ENCODE measurements around the gene PRXL2B. TPM values are rescaled to one million over a fixed set of nuclear protein-coding genes. Genes with fewer than 3 reads are reported as not detected.

The PRXL2B gene, protein sequence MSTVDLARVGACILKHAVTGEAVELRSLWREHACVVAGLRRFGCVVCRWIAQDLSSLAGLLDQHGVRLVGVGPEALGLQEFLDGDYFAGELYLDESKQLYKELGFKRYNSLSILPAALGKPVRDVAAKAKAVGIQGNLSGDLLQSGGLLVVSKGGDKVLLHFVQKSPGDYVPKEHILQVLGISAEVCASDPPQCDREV
- total RNA-seq: 100 to 1,000 TPM in 1 of 4 donors, 10 to 100 TPM in 3; 33.7 to 101 (median 50.1) TPM

DNA sequence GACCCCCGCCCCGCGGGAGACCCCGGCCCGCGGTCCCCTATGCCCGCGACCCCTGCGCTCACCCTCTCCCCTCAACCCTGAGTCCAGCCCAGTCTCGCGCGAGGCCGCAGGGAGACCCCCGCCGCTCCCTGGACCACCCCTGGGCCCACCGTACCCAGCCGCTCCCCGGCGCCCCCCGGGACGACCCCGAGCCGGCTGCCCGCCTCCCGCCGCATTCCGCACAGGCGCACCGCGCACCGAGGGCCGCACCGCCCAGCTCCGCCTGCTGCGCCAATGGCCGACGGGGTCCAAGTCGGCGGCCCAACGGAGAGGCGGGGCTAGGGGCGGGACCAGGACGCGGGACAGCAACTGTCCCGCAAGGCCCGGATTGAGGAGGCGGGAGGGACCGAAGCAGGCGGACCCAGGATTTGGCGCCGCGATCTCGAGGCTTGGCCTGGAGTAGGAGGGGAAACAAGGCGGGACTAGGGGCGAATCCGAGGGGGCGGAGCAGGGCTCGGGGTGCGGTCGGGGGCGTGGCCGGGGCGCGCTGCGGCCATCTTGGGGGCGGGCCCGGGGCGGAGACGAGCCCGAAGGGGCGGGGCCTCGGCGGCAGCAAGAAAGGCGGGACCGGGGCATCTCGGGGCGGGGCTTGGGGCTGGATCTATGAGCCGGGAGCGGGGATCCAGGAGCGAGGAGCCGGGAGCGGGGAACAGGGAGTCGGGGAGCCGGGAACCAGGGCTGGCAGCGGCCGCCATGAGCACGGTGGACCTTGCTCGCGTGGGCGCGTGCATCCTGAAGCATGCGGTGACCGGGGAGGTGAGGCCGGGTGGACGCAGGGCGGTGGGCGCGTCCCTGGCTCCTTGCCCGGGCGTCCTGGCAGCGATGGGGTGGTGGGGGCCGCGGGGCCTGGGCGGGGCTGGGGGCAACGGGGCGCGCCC, at the start of gene PRXL2B:
TSS of gene PRXL2B (plus strand) at position 624 of the 917 bp plus-strand sequence. CDS start at position 733, 109 bp downstream.
- peaks cover 12 to 41% (median 28%) of the 10 kb centered on the region in 4 donors for H3K4me1 ChIP-seq
- intact Hi-C loops (cut with DNase I; ENCODE audit: low total_unique reads): no loop called here

DNA sequence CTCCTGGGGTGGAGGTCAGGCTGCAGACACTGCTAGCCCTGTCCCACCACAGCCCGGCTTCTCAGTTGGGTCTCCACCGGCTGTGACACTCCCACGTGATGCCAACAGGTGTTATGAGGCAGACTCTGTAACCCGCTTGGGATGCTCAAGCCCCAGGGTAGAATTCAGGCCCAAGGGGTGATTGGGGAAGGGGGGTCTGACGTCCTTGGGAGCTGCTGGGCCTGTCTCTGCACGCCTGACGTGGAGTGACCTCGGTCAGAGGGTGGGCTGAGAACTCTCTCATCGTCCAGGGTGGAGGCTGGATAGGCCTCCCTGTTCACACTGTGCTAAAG, 48.8 kb upstream of the PRXL2B start:
- no peaks in the 10 kb centered on the region for H3K9me3 ChIP-seq
- DNase-seq: no peak
- H3K27me3 ChIP-seq: peaks cover 47% of the 10 kb centered on the region
- TF ChIP-seq POLR2A (IDR thresholded peaks at IDR 0.05) (no peak), POLR2AphosphoS5 (IDR thresholded peaks at IDR 0.05) (no peak)
- TF ChIP-seq, protein P1, sequence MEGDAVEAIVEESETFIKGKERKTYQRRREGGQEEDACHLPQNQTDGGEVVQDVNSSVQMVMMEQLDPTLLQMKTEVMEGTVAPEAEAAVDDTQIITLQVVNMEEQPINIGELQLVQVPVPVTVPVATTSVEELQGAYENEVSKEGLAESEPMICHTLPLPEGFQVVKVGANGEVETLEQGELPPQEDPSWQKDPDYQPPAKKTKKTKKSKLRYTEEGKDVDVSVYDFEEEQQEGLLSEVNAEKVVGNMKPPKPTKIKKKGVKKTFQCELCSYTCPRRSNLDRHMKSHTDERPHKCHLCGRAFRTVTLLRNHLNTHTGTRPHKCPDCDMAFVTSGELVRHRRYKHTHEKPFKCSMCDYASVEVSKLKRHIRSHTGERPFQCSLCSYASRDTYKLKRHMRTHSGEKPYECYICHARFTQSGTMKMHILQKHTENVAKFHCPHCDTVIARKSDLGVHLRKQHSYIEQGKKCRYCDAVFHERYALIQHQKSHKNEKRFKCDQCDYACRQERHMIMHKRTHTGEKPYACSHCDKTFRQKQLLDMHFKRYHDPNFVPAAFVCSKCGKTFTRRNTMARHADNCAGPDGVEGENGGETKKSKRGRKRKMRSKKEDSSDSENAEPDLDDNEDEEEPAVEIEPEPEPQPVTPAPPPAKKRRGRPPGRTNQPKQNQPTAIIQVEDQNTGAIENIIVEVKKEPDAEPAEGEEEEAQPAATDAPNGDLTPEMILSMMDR (IDR thresholded peaks at IDR 0.05): no peak
- intact Hi-C loops (cut with DNase I; ENCODE audit: low total_unique reads) (no loop called here), in situ Hi-C loops (cut with MboI; ENCODE audit: low pct_ligation_motif_present in 1 of 4, low pct_unique_long_range_greater_than_20kb in 1 of 4, low sequenced_read_pairs in 3 of 4) (loop anchor here in 1 of 4 donors (25.0 kb wide), 1 partner anchor 350 kb away; the partner anchor contains the start of gene FAAP20)
- H3K4me1 ChIP-seq: peaks cover 7 to 39% (median 36%) of the 10 kb centered on the region in 4 donors
- no peaks in the 10 kb centered on the region for H3K36me3 ChIP-seq
- 33% methylated on average over 9 of the region's 9 CpGs; no CpG with 5 or more reads in 1 of the 2 donors for WGBS, 2 donors (ENCODE audit: low coverage in 1 of 2)
- H3K4me3 ChIP-seq: no peak overlapping the region
- no peak overlapping the region for H3K27ac ChIP-seq

More for the DNA sequence above, at the start of gene PRXL2B:
- DNase-seq: peak; percentile 100
- H3K27ac ChIP-seq: peak within 1 kb of the TSS; percentile 99 to 100 (median 99)
- H3K27me3 ChIP-seq: no peaks in the 10 kb centered on the region
- H3K4me3 ChIP-seq: peak within 1 kb of the TSS; percentile 83 to 92 (median 84)
- H3K9me3 ChIP-seq: no peaks in the 10 kb centered on the region
- TF ChIP-seq, protein P1 (IDR thresholded peaks at IDR 0.05): no peak
- TF ChIP-seq POLR2A (IDR thresholded peaks at IDR 0.05): peak; percentile 54
- TF ChIP-seq POLR2AphosphoS5 (IDR thresholded peaks at IDR 0.05): peak; percentile 89 to 95 (median 92)
- TF ChIP-seq EP300 (IDR thresholded peaks at IDR 0.05; ENCODE audit: low read depth): no peak
- no peaks in the 10 kb centered on the region for H3K36me3 ChIP-seq
- WGBS, 2 donors (ENCODE audit: low coverage in 1 of 2): 2% methylated on average over 67 of the region's 107 CpGs; no CpG with 5 or more reads in 1 of the 2 donors
- in situ Hi-C loops (cut with MboI; ENCODE audit: low pct_ligation_motif_present in 1 of 4, low pct_unique_long_range_greater_than_20kb in 1 of 4, low sequenced_read_pairs in 3 of 4): no loop called here

DNA sequence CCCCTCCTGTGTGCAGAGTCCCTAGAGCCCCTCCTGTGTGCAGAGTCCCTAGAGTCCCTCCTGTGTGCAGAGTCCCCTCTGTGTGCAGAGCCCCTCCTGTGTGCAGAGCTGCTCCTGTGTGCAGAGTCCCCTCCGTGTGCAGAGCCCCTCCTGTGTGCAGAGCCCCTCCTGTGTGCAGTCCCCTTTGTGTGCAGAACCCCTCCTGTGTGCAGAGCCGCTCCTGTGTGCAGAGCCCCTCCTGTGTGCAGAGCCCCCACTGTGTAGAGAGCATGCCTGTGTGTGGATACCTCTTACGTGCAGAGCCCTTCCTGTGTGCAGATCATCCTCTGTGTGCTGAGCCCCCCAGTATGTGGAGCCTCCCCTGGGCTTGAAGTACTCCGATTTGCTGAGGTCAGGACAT, 48.2 kb upstream of the PRXL2B start:
- peaks cover 7 to 39% (median 36%) of the 10 kb centered on the region in 4 donors for H3K4me1 ChIP-seq
- in situ Hi-C loops (cut with MboI; ENCODE audit: low pct_ligation_motif_present in 1 of 4, low pct_unique_long_range_greater_than_20kb in 1 of 4, low sequenced_read_pairs in 3 of 4) (loop anchor here in 1 of 4 donors (25.0 kb wide), 1 partner anchor 351 kb away; the partner anchor contains the start of gene FAAP20), intact Hi-C loops (cut with DNase I; ENCODE audit: low total_unique reads) (no loop called here)
- H3K4me3 ChIP-seq: no peak overlapping the region
- no peak overlapping the region for H3K27ac ChIP-seq
- no peak for DNase-seq
- no peaks in the 10 kb centered on the region for H3K9me3 ChIP-seq
- H3K36me3 ChIP-seq: no peaks in the 10 kb centered on the region
- TF ChIP-seq EP300 (IDR thresholded peaks at IDR 0.05; ENCODE audit: low read depth) (no peak), POLR2A (IDR thresholded peaks at IDR 0.05) (no peak), POLR2AphosphoS5 (IDR thresholded peaks at IDR 0.05) (no peak)
- TF ChIP-seq, protein P1 (IDR thresholded peaks at IDR 0.05): no peak
- 89% methylated on average over 4 of the region's 4 CpGs; no CpG with 5 or more reads in 1 of the 2 donors for WGBS, 2 donors (ENCODE audit: low coverage in 1 of 2)
- peaks cover 41% of the 10 kb centered on the region for H3K27me3 ChIP-seq

DNA sequence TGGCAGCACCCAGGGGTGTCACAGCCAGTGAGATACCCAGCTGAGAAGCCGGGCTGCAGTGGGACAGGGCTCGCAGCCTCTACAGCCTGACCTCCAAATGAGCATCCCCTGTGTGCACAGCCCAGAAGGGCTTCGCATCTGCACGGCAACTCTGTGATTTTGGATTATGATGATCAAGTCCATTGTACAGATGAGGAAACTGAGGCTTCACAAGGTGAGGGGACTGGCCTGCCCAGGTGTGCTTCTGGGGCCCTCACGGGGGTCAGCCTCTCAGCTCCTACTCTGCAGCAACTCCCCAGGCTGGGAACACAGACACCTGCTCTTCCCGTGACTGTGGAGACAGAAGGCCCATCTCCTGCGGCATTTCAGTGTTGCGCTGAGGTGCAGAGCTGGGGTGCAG, 47.7 kb upstream of the PRXL2B start:
- intact Hi-C loops (cut with DNase I; ENCODE audit: low total_unique reads): no loop called here
- in situ Hi-C loops (cut with MboI; ENCODE audit: low pct_ligation_motif_present in 1 of 4, low pct_unique_long_range_greater_than_20kb in 1 of 4, low sequenced_read_pairs in 3 of 4): loop anchor here in 1 of 4 donors (25.0 kb wide), 1 partner anchor 352 kb away; the partner anchor contains the start of gene FAAP20

More for the DNA sequence above, 47.7 kb upstream of the PRXL2B start:
- no peak for DNase-seq
- H3K27ac ChIP-seq: no peak overlapping the region
- no peaks in the 10 kb centered on the region for H3K36me3 ChIP-seq
- peaks cover 36% of the 10 kb centered on the region for H3K27me3 ChIP-seq
- peaks cover 7 to 44% (median 41%) of the 10 kb centered on the region in 4 donors for H3K4me1 ChIP-seq
- no peak overlapping the region for H3K4me3 ChIP-seq
- 70% methylated on average over 8 of the region's 8 CpGs; no CpG with 5 or more reads in 1 of the 2 donors for WGBS, 2 donors (ENCODE audit: low coverage in 1 of 2)
- no peaks in the 10 kb centered on the region for H3K9me3 ChIP-seq
- TF ChIP-seq EP300 (IDR thresholded peaks at IDR 0.05; ENCODE audit: low read depth) (no peak), POLR2AphosphoS5 (IDR thresholded peaks at IDR 0.05) (no peak)
- TF ChIP-seq, protein P1 (IDR thresholded peaks at IDR 0.05): no peak

Measured in transverse colon (tissue), 4 donors.